Epithelial cell of esophagus (primary cell): ENCODE measurements around the gene DCLK1.

Experiments used
- DNase-seq: peaks from one replicate; pipeline ENCODE4 v3.0.0; 2010; ENCODE audit warnings: low read depth
- H3K4me3 ChIP-seq: 2 replicates; pipeline ENCODE4 v1.5.1; 2011; ENCODE audit warnings: mild to moderate bottlenecking, low read length, control low read depth
- CTCF ChIP-seq: IDR thresholded peaks from 2 replicates; pipeline ENCODE4 v1.5.1; 2011; ENCODE audit warnings: low read depth, mild to moderate bottlenecking, low read length, control low read depth, inconsistent platforms; ENCODE audit not compliant: insufficient read depth; ENCODE audit errors: missing control alignments

DCLK1 gene

DNA sequence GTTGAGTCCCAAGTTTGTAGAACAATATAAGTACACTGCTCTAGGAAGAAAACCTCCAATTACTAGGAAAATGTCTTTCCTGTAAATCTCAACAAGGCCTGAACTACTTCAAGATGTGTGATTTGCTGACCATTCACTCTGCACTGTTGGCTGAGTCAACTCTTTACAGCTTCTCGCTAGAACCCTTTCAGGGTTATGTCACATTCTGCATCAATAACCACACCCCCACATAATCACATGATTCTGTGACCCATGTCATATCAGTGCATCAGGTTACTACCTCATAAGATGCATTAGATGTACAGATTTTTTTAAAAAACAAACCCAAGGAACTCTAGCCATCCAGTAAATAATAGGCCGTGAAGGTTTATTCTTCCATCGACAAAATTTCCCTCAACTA is 16.1 kb upstream of the DCLK1 start:
- H3K4me3 ChIP-seq, result no peak overlapping the region
- DNase-seq, result no peak
- no peak for TF ChIP-seq CTCF

DNA sequence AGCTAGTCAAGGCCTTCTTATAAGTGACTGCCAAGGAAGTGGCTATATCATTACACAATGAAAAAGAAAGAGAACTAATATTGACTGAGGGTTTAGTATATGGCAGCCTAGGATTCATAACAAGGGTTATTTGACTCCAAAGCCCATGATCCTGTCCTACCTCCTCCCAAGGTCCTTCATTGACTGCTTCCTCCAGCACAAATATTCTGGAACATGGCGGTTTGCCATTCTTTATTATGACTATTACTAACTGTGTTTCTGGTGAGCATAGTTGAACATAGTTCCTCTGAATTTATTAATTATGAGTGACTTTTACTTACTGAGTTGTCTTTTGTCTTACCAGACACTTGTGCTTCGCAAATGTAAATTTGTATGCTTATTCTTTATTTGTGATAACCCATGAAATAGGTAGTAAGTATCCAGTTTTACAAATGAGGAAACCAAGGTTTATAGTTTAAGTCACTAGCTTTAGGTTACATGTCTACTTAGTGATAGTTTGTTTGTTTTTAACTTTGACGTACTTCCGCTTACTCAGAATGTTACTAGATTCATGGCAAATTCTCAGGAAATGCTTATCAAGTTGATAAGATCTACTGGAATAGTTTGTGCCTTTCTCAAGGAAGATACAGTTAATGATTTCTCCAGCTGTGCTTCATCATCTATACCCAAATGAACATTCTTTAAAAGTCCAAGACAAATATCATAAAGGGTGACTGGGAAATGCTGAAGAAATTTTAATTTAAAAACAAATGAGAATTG is 15.5 kb upstream of the DCLK1 start:
- DNase-seq, result no peak
- no peak overlapping the region for H3K4me3 ChIP-seq
- TF ChIP-seq CTCF, result no peak

DNA sequence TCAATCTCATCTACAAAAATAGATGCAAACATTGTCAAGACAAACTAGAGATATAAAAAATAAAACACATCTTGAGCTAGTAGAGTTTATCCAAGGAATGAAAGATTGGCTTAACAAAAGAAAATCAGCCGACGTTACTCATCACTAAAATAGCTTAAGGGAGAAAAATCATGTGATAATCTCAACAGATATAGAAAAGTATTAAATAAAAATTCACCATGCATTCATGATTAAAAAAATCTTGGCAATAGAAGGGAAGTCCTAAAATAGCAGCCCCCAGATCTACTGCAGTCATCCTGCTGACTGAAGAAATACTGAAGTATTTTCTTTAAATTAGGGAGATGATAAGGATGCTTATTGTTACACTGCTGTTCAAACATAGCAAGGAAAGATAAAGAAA is 12.6 kb upstream of the DCLK1 start:
- no peak for DNase-seq
- H3K4me3 ChIP-seq, result no peak overlapping the region
- TF ChIP-seq CTCF, result no peak

DNA sequence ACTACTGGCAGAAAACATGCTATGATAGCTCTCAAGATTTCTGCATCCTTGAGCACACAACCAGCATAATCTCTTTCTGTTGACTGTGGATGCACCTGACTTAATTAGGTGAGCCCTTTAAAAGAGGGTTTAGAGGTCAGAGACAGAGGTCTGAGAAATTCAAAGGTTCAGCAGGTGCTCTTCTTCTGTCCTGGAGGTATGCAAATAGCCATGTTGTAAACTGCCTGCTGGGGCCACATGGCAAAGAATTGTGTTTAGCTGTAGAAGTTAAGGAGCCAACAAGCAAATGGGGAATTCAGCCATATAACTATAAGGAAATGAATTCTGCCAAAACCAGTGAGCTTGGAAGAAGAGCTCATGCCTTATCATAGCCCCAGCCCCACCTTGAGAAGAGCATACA is 11.6 kb upstream of the DCLK1 start:
- no peak overlapping the region for H3K4me3 ChIP-seq
- DNase-seq, result no peak
- no peak for TF ChIP-seq CTCF

DNA sequence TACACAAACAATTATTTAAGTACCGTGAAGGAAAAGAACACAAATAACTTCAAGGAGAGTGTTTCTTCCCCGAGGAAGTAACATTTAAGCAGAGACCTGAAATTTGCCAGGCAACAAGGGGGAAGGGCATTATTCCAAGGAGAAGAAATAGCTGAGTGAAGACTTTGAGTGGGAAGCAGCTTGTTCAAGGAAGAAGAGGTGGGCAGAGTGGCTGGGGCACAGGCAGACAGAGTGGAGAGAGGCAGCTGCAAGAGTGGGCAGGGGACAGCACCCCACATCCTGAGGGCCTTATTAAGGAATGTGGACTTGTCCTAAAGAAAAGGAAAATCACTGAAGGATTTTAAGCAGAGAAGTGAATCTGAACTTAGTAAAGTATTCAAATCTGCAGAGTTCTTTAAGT is 4.7 kb upstream of the DCLK1 start:
- H3K4me3 ChIP-seq, result no peak overlapping the region
- TF ChIP-seq CTCF, result no peak
- DNase-seq, result no peak

GRCh38 chr13:36134632-36135031 is 3.5 kb upstream of the DCLK1 start:
- TF ChIP-seq CTCF, result no peak
- H3K4me3 ChIP-seq, result no peak overlapping the region
- no peak for DNase-seq
